ENCODE measurements around the gene SNX33.

DNA sequence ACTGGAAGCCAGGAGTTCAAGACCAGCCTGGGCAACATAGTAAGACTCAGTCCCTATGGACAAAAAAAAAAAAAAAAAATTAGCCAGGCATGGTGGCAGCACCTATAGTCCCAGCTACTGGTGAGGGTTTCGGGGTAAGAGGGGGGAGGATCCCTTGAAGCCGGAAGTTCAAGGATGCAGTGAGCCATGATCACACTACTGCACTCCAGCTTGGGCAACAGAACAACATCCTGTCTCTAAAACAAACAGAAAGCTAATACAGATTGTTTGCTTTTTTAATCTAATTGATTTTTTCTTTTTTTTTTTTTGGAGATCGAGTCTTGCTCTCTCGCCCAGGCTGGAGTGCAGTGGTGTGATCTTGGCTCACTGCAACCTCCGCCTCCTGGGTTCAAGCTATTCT lies 6.1 kb upstream of the SNX33 start:
- TF ChIP-seq, protein P1, sequence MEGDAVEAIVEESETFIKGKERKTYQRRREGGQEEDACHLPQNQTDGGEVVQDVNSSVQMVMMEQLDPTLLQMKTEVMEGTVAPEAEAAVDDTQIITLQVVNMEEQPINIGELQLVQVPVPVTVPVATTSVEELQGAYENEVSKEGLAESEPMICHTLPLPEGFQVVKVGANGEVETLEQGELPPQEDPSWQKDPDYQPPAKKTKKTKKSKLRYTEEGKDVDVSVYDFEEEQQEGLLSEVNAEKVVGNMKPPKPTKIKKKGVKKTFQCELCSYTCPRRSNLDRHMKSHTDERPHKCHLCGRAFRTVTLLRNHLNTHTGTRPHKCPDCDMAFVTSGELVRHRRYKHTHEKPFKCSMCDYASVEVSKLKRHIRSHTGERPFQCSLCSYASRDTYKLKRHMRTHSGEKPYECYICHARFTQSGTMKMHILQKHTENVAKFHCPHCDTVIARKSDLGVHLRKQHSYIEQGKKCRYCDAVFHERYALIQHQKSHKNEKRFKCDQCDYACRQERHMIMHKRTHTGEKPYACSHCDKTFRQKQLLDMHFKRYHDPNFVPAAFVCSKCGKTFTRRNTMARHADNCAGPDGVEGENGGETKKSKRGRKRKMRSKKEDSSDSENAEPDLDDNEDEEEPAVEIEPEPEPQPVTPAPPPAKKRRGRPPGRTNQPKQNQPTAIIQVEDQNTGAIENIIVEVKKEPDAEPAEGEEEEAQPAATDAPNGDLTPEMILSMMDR (IDR thresholded peaks at IDR 0.05; ENCODE audit: borderline replicate concordance, extremely low read depth, low read length, poor library complexity, severe bottlenecking), result no peak
- no peak for TF ChIP-seq EZH2 (IDR thresholded peaks at IDR 0.05; ENCODE audit: borderline replicate concordance, low read depth, low read length, severe bottlenecking)
